Measurements from ENCODE around the gene CCDC152.

Gene CCDC152

GRCh38 chr5:42760426-42760825 is 3.8 kb downstream of the CCDC152 start:
- no peak for TF ChIP-seq ZNF274 (IDR thresholded peaks at IDR 0.05; ENCODE audit: low read depth, low read length)
- H3K4me3 ChIP-seq (ENCODE audit: low read length) = no peak overlapping the region

- TF ChIP-seq ZNF274 (IDR thresholded peaks at IDR 0.05; ENCODE audit: low read depth, low read length) = no peak
- no peak overlapping the region for H3K4me3 ChIP-seq (ENCODE audit: low read length)
Observed at GRCh38 chr5:42761791-42762190, 5.2 kb downstream of the CCDC152 start.

GRCh38 chr5:42767491-42768105 is 11.0 kb downstream of the CCDC152 start:
- TF ChIP-seq ZNF274 (IDR thresholded peaks at IDR 0.05; ENCODE audit: low read depth, low read length) = no peak
- no peak overlapping the region for H3K4me3 ChIP-seq (ENCODE audit: low read length)

- no peak overlapping the region for H3K4me3 ChIP-seq (ENCODE audit: low read length)
- TF ChIP-seq ZNF274 (IDR thresholded peaks at IDR 0.05; ENCODE audit: low read depth, low read length) = no peak
Observed at GRCh38 chr5:42768106-42768504, 11.5 kb downstream of the CCDC152 start.

GRCh38 chr5:42770003-42770402 is 13.4 kb downstream of the CCDC152 start:
- no peak for TF ChIP-seq ZNF274 (IDR thresholded peaks at IDR 0.05; ENCODE audit: low read depth, low read length)
- no peak overlapping the region for H3K4me3 ChIP-seq (ENCODE audit: low read length)

- no peak overlapping the region for H3K4me3 ChIP-seq (ENCODE audit: low read length)
- no peak for TF ChIP-seq ZNF274 (IDR thresholded peaks at IDR 0.05; ENCODE audit: low read depth, low read length)
Observed at GRCh38 chr5:42772265-42772993, 15.8 kb downstream of the CCDC152 start.

- no peak for TF ChIP-seq ZNF274 (IDR thresholded peaks at IDR 0.05; ENCODE audit: low read depth, low read length)
- no peak overlapping the region for H3K4me3 ChIP-seq (ENCODE audit: low read length)
Observed at GRCh38 chr5:42779083-42779482, 22.5 kb downstream of the CCDC152 start.

- no peak overlapping the region for H3K4me3 ChIP-seq (ENCODE audit: low read length)
- TF ChIP-seq ZNF274 (IDR thresholded peaks at IDR 0.05; ENCODE audit: low read depth, low read length) = no peak
Observed at GRCh38 chr5:42781584-42781983, 25.0 kb downstream of the CCDC152 start.

- no peak overlapping the region for H3K4me3 ChIP-seq (ENCODE audit: low read length)
- TF ChIP-seq ZNF274 (IDR thresholded peaks at IDR 0.05; ENCODE audit: low read depth, low read length) = no peak
Observed at GRCh38 chr5:42784132-42784531, 27.5 kb downstream of the CCDC152 start.

GRCh38 chr5:42785756-42786155 is 29.1 kb downstream of the CCDC152 start:
- no peak overlapping the region for H3K4me3 ChIP-seq (ENCODE audit: low read length)
- TF ChIP-seq ZNF274 (IDR thresholded peaks at IDR 0.05; ENCODE audit: low read depth, low read length) = no peak

GRCh38 chr5:42787073-42787472 is 30.5 kb downstream of the CCDC152 start:
- TF ChIP-seq ZNF274 (IDR thresholded peaks at IDR 0.05; ENCODE audit: low read depth, low read length) = no peak
- H3K4me3 ChIP-seq (ENCODE audit: low read length) = no peak overlapping the region

GRCh38 chr5:42787845-42788244 is 31.2 kb downstream of the CCDC152 start:
- no peak for TF ChIP-seq ZNF274 (IDR thresholded peaks at IDR 0.05; ENCODE audit: low read depth, low read length)
- H3K4me3 ChIP-seq (ENCODE audit: low read length) = no peak overlapping the region

GRCh38 chr5:42791151-42791550 is 34.5 kb downstream of the CCDC152 start:
- no peak for TF ChIP-seq ZNF274 (IDR thresholded peaks at IDR 0.05; ENCODE audit: low read depth, low read length)
- no peak overlapping the region for H3K4me3 ChIP-seq (ENCODE audit: low read length)

GRCh38 chr5:42798284-42799240 is 41.9 kb downstream of the CCDC152 start:
- TF ChIP-seq ZNF274 (IDR thresholded peaks at IDR 0.05; ENCODE audit: low read depth, low read length) = no peak

More at GRCh38 chr5:42798284-42799240, 41.9 kb downstream of the CCDC152 start:
- H3K4me3 ChIP-seq (ENCODE audit: low read length) = no peak overlapping the region

Data from GM08714 (cell line).